Astrocyte (in vitro differentiated cells and primary cell): ENCODE data around the gene SYT8.

Source experiments
- EZH2 ChIP-seq: IDR thresholded peaks from 2 replicates; pipeline ENCODE4 v1.6.1; 2012; ENCODE audit warnings: mild to moderate bottlenecking, low read length, inconsistent platforms; ENCODE audit not compliant: insufficient read depth
- TF ChIP-seq, protein P1 (sequence below): IDR thresholded peaks from 2 replicates; pipeline ENCODE4 v1.5.1; 2011; ENCODE audit warnings: low read depth, mild to moderate bottlenecking, inconsistent platforms, low read length, moderate library complexity; ENCODE audit not compliant: insufficient read depth

DNA sequence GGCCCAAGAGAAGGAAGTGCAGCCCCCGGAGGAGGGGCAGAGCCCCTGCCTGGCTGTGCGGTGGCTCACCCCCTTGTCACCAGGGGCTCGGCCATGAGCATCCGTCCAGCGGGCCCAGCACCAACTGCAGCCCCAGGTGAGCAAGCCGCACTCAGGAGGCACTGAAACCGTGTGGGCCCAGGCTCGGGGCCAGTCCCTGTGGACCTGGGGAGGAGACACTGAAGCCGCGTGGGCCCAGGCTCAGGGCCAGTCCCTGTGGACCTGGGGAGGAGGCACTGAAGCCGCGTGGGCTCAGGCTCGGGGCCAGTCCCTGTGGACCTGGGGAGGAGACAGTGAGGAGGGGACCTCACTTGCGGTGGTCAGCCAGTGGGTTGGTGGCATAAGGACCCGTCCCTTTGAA, 32.0 kb downstream of the SYT8 start:
- TF ChIP-seq, protein P1, sequence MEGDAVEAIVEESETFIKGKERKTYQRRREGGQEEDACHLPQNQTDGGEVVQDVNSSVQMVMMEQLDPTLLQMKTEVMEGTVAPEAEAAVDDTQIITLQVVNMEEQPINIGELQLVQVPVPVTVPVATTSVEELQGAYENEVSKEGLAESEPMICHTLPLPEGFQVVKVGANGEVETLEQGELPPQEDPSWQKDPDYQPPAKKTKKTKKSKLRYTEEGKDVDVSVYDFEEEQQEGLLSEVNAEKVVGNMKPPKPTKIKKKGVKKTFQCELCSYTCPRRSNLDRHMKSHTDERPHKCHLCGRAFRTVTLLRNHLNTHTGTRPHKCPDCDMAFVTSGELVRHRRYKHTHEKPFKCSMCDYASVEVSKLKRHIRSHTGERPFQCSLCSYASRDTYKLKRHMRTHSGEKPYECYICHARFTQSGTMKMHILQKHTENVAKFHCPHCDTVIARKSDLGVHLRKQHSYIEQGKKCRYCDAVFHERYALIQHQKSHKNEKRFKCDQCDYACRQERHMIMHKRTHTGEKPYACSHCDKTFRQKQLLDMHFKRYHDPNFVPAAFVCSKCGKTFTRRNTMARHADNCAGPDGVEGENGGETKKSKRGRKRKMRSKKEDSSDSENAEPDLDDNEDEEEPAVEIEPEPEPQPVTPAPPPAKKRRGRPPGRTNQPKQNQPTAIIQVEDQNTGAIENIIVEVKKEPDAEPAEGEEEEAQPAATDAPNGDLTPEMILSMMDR: no peak
- no peak for TF ChIP-seq EZH2
